Fibroblast of skin of right biceps (primary cell): ENCODE results near the gene NBPF4.
A peak's percentile ranks its signal among the peaks of the same experiment; 100 is the strongest.
"Not testable (repeated sequence)": the region's sequence is repeated elsewhere in the genome, so short reads cannot be mapped to it uniquely, and the experiment has no call there.

ENCODE experiments used
- DNase-seq: peaks from one replicate; pipeline ENCODE4 v3.0.0-alpha.2; 2013

Gene NBPF4, protein sequence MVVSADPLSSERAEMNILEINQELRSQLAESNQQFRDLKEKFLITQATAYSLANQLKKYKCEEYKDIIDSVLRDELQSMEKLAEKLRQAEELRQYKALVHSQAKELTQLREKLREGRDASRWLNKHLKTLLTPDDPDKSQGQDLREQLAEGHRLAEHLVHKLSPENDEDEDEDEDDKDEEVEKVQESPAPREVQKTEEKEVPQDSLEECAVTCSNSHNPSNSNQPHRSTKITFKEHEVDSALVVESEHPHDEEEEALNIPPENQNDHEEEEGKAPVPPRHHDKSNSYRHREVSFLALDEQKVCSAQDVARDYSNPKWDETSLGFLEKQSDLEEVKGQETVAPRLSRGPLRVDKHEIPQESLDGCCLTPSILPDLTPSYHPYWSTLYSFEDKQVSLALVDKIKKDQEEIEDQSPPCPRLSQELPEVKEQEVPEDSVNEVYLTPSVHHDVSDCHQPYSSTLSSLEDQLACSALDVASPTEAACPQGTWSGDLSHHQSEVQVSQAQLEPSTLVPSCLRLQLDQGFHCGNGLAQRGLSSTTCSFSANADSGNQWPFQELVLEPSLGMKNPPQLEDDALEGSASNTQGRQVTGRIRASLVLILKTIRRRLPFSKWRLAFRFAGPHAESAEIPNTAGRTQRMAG

DNA sequence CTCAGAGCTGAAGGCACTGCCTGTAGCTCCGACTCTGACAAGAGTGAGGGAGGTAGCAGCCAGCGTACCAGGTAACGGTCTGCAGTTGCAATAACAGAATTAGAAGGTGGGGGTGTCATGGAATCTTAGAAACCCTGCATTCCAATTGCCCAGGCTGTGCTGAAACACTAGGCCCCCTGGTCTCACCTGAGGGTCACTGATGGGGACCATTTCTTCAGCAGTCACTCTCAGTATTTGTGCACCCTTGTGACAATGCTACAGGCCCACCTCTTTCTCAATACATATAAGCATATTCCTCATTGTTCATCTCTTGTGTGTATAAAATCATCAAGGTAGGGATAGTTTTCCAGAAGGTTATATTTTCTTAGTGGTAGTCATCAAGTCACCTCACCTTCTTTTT, at the start of gene NBPF4:
TSS of gene NBPF4 (minus strand) at position 101 of the 400 bp plus-strand sequence. CDS start 315 bp downstream, outside the sequence.
- not testable (repeated sequence) for DNase-seq

DNA sequence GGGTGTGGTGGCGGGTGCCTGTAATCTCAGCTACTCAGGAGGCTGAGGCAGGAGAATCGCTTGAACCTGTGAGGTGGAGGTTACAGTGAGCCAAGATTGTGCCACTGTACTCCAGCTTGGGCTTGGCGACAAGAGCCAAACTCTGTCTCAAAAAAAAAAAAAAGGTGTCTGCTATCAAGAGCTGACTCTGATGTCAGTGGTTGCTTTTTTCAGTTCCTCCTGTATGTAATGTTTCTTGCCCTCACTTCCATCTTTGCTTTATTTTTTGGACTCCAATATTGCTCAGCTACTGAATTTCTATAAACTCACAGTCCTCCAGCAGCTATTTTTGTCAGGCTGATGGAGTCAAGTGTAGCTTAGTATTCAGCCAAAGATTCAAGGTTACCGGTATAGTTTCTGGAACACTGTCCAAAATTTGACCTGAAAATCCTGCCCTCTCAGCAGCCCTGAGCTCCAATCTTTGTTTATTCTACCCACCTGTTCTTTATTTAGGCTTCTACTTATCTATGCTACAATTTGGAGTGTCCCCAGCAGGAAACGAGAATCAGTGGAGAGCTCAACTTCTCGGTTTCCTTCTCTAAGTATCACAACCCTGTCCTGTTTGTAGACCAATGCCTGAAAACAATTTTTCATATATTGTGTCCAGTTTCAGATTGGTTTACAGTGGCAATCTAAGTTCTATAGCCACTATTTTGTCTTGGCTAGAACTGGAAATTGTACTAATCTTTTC, 38.8 kb upstream of the NBPF4 start:
- not testable (repeated sequence) for DNase-seq

DNA sequence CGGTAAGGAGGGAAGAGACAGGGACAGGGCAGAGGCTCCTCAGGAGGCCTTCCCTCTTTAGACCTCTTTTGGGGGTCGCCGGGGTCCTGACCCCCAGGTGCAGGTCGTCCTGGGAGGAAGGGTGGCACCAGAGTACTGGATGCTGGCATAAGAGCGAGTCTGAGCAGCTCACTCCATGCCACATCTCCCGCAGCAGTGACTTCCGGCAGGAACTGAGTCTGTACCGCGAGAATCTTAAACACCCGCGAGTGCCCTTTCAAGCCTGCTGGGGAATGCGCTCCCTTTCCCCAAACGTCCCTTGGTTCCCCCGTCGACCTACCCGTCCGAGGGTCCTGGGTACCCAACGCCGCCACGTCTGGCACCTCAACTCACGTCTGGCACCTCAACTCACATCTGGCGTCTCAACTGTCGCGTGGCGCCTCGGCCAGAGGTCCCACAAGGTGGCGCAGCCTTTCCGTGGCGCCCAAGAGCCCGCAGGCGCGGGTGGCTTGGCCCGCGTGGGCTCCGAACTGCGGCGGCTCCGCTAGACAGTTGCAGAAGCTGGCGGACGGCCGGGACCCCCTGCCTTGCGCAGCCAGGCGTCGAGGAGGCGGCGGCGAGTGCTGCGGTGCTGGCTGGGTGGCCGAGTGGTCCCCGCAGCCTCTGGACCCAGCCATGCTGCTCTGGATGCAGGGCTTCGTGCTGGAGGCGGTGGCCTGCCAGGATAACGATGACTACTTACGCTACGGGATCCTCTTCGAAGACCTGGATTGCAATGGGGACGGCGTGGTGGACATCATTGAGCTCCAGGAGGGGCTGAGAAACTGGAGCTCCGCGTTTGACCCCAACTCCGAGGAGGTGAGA, 28.8 kb upstream of the NBPF4 start:
- DNase-seq: not testable (repeated sequence)

- not testable (repeated sequence) for DNase-seq
Measured at GRCh38 chr1:108267097-108267496, 23.2 kb upstream of the NBPF4 start.

GRCh38 chr1:108261967-108262366, 18.1 kb upstream of the NBPF4 start:
- not testable (repeated sequence) for DNase-seq

GRCh38 chr1:108261519-108261918, 17.6 kb upstream of the NBPF4 start:
- DNase-seq: not testable (repeated sequence)

- not testable (repeated sequence) for DNase-seq
Measured at GRCh38 chr1:108260578-108261259, 16.8 kb upstream of the NBPF4 start.

DNA sequence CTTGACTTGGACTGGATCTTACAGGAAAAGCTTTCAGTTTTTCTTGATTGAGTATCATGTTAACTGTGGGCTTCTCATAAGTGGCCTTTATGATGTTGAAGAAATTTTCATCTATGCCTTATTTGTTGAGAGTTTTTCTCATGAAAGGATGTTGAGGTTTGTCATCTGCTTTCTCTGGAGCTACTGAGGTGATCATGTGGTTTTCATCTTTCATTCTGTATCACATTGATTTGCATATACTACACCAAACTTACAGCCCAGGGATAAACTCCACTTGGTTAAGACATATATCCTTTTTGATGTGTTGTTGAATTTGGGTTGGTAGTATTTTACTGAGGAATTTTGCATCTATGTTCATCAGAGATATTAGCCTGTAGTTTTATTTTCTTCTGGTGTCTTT, 11.6 kb upstream of the NBPF4 start:
- not testable (repeated sequence) for DNase-seq

GRCh38 chr1:108239426-108239825, 4.5 kb downstream of the NBPF4 start:
- DNase-seq: not testable (repeated sequence)

DNA sequence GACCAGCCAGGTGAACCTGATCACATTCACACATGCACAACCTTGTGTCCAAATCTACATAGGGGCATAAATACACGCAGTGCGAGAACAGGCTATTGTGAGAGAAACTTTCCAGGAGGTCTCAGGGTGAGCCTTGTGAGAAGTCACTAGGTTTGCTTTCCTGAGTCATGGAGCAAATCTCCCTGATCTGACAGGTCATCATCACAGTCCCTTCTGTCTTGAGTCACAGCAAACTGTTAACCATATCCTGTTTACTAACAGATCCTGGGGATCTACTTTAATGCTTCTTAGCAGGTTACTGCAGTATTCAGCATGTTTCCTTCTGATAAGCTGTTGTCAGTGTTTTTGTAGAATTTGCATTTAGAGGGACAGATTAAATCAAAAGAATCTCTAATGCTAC, 8.6 kb downstream of the NBPF4 start:
- not testable (repeated sequence) for DNase-seq

DNA sequence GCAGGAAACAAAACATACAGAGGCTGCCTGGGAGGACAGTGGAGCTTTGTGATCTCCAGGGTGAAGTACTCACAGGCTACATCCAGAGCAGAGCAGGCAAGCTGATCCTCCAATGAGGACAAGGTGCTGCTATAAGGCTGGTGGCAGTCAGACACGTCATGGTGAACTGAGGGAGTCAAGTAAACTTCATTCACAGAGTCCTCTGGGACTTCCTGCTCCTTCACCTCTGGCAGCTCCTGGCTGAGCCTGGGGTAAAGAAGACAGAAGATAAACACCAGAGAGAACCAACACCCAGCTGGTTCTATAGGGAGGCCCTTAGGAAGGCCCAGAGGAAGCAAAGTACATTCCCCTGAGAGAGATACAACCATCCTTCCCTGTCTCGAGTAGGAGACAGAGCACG, 11.7 kb downstream of the NBPF4 start:
- DNase-seq: not testable (repeated sequence)

- not testable (repeated sequence) for DNase-seq
Measured at GRCh38 chr1:108229976-108230375, 13.9 kb downstream of the NBPF4 start.

GRCh38 chr1:108227772-108228171, 16.1 kb downstream of the NBPF4 start:
- not testable (repeated sequence) for DNase-seq

GRCh38 chr1:108226855-108227254, 17.0 kb downstream of the NBPF4 start:
- DNase-seq: not testable (repeated sequence)

DNA sequence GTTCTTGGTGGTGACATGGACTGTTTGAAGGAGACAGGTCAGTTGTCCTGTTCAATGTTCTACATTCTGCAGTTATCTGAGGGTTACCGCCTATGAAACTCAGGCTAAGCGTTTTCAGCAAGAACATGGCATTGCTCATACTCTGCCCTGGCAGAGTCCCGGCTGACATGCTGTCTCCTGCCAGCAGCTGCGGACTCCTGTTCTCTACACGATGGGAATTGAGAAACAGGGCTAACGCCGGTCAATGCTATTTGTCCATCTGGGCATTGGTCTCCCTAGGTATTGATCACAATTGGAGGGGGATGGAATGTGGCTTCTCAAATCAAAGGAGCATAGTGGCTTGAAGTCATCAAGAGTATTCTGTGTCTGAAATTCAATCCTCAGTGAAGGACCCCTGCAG, 20.6 kb downstream of the NBPF4 start:
- not testable (repeated sequence) for DNase-seq

GRCh38 chr1:108217515-108218174, 26.2 kb downstream of the NBPF4 start:
- DNase-seq: not testable (repeated sequence)

GRCh38 chr1:108217007-108217406, 26.9 kb downstream of the NBPF4 start:
- not testable (repeated sequence) for DNase-seq

DNA sequence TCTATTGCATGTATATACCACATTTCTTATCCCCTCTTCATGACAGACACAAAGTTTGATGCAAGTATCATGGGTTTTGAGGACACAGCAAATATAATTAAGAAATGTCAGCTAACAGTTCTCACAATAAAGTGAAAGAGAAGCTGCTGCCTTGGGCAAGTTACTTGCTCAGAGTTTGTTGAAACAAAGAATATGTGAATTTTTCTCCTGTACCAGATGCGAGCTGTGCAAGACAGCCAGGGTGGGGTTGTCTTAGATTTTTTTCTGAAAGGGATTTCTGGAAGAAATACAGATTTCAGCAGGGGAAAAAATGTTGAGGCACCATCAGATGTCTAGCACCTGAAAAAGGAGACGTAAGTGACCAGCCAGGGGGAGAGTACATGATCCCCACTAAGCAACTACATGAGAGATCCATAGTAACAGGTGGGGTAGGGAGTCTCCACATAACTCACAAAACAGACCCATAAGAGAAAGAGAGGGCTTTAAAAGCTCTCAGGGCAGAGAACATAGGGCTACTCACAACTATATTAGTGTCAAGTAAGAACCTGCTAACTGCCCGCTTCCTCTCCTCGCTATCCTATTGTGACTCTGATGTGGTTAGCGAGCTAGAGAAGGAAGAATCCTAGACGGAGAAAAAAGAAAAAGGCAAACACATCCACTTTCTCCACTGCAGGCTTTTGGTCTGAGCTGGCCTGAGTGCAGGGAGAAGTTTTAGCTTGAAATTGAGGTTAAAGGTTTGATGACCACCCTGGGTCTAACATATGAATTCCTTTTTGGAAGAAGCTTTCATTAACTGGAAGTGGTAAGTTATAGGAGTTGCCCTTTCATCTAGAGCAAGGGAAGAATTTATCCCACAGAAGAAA, 27.6 kb downstream of the NBPF4 start:
- not testable (repeated sequence) for DNase-seq

DNA sequence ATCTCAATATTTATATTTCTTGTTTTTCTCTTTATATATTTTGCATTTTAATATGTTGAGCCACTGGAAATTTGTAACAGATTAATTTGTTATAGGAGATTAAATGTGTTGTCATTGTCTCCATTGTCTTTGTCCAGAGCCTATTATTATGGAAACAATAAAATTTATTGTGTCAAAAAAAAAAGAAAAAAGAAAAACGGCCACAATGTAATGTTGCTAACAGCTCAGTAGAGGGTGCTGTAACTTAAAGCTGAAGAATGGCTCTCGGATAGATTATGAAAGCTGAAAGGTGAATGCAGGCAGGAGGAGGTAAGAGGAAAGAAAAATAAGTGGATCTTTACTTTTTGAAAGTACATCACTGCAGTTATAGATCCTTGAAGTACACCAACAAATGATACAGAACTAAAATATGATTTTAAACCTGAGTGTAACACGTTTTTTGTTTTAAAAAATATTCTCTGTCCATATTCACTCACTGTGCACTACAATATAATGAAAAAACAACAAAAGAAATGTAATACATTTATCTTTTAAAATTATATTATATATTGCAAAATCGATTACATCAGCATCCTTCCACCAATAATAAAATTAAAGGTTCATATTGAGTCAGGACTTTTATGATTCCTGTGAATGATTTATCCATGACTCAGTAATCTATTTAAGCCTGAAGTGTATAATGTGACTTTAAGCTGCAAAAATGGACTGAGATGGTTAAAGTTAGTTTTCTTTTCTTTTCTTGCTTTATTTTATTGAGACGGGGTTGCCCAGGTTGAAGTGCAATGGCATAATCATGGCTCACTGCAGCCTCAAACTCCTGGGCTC, 29.0 kb downstream of the NBPF4 start:
- DNase-seq: peak; percentile 16
